Activated CD4-positive, alpha-beta T cell treated with anti-CD3 and anti-CD28 coated beads for 1 hour (primary cell): Measurements from ENCODE around the gene IGF2BP3.
"Not testable (repeated sequence)": the region's sequence is repeated elsewhere in the genome, so short reads cannot be mapped to it uniquely, and the experiment has no call there.

ENCODE experiments used
- DNase-seq: peaks from one replicate; pipeline ENCODE4 v3.0.0-alpha.2; 2020

The IGF2BP3 gene

DNA sequence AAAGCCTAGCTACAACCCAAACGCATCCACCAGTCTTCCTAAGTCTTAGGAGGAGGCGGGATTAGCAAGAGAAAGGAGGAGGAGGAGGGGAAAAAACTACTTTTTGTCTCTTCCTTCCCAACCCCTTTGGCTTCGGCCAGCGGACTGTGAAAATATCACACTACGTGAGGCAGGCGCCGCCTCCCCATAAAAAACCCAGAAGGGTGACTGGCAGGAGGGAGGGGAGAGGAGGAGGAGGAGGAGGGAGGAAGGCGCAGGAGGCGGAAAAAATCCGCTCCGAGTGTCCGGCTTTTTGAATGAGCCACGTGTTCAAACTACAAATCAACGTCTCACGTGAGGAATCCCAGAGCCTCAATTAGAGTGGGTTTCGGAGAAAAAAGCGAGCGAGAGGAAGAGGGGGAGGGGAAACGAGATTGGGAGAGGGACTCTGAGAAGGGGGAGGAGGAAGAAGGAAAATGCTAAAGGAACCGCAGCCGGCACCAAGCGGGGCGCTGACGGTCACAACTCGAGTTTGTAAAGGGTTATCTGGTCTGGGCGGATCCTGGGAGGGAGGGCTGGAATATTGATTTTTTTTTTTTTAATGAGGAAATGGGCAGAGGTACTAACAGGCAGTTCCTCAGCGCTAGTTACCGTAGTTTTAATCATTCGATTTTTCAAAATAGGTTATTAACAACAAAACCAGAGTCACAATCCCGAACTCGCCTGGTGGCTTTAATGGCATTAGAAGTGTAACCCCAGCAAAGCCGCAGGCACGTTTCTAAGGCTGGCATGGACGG, at the start of gene IGF2BP3:
IGF2BP3 (minus strand) TSS at position 162 of the 776 bp plus-strand sequence. CDS start 381 bp downstream, outside the sequence.
- no peak for DNase-seq

DNA sequence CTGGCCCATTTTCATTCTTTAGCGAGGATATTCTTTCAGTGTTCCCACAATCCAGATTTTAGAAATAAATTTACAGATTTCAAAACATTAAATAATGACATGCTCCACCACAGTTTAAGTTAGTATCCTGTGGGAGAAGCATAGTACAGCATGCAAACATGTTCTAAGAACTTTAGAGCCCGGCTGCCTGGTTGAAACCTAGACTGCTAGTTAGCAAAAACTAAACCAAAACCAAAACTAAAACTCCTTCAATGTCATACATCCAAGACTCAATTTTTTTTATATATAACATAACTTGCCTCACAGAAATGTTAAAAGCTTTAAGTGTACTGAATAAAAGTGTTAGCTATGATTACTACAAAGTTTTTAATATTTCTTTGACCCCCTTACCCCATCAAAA, 44.5 kb upstream of the IGF2BP3 start:
- DNase-seq, result no peak

DNA sequence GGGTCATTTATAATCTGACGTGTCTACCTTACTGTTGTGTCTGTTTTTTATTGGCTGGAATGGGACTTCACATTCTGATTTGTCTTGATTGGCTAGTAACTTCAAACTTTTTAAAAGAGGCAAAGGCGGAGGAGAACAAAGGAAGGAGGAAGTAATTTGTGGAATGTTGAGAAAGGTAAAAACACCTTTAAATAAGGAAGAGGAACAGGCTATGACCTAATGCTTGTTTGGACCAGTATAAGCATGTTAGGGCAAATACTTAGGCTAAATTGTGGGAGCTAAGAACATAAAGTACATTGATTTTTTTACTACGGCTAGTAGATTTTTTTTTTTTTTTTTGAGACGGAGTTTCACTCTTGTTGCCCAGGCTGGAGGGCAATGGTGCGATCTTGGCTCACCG, 43.5 kb upstream of the IGF2BP3 start:
- not testable (repeated sequence) for DNase-seq

DNA sequence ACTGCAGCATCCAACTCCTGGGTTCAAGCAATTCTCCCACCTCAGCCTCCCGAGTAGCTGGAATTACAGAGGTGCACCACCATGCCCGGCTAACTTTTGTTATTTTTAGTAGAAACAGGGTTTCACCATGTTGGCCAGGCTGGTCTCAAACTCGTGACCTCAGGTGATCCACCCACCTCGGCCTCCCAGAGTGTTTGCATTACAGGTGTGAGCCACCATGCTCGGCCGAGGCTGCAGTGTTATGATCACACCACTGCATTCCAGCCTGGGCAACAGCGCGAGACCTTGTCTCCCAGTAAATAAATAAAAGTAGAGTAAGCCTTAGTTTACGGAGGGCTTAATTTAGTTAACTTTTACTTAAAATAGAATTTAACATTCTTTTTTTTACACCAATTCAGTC, 23.7 kb upstream of the IGF2BP3 start:
- no peak for DNase-seq

DNA sequence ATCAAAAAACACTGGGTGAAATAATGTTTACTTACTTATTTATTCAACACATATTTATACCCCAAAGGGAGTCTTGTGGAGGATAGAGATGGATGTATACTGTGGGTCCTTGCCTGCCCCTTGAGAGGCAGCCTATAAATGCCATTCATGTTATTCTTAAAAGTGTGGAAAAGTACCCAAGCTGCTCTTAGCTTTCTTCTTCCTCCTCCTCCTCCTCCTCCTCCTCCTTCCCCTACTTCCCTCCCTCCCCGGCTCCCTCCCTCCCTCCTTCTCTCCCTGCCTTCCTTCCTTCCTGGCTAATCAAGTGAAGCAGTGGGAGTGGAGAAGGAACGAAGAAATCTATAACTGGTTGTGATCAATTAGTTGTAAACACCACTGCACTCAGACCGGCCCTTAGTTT, 21.2 kb upstream of the IGF2BP3 start:
- DNase-seq, result no peak

DNA sequence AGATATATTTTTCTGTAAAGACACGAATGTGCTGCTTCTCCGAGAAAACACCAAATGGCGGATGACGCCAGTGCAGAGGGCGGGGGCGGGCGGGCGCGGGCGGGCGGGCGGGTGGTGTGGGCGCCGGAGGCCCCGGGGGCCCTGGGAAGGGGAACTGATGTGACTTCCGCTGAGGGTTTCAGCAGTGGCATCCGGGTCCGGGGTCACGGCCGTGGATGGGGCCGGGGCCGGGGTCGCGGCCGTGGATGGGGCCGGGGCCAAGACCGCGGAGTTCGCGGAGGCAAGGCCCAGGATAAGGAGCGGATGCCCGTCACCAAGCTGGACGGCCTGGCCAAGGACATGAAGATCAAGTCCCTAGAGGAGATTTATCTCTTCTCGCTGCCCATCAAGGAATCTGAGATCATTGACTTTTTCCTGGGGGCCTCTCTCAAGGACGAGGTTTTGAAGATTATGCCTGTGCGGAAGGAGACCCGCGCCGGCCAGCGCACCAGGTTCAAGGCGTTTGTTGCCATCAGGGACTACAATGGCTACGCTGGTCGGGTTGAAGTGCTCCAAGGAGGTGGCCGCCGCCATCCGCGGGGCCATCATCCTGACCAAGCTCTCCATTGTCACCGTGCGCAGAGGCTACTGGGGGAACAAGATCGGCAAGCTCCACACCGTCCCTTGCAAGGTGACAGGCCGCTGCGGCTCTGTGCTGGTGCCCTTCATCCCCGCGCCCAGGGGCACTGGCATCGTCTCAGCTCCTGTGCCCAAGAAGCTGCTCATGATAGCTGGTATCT, 20.3 kb upstream of the IGF2BP3 start:
- DNase-seq, result peak; percentile 42

DNA sequence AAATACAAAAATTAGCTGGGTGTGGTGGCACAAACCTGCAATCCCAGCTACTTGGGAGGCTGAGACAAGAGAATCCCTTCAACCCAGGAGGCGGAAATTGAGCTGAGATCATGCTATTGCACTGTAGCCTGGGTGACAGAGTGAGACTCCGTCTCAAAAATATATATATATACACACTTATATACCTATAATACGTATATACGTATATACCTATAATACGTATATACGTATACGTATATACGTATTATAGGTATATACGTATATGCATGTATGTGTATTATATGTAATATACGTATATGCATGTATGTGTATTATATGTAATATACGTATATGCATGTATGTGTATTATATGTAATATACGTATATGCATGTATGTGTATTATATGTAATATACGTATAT, 18.4 kb upstream of the IGF2BP3 start:
- DNase-seq, result not testable (repeated sequence)

DNA sequence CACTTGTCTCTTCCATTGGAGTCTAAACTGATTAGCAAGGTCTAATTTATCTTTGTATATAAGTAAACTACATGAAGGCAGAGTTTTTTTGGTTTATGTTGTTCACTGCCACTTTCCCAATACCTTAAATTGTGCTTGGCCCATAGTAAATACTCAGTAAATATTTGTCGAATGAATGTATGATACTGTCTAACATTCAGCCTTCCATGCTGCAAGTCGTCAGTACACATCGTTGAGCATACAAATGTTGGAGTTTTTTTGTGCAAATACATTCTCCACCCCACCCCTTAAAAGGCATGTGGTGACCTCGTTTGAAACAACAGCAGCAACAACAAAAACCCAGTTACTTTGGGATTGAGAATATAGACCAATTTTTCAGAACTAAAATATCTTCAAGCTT, 17.4 kb upstream of the IGF2BP3 start:
- DNase-seq, result no peak

DNA sequence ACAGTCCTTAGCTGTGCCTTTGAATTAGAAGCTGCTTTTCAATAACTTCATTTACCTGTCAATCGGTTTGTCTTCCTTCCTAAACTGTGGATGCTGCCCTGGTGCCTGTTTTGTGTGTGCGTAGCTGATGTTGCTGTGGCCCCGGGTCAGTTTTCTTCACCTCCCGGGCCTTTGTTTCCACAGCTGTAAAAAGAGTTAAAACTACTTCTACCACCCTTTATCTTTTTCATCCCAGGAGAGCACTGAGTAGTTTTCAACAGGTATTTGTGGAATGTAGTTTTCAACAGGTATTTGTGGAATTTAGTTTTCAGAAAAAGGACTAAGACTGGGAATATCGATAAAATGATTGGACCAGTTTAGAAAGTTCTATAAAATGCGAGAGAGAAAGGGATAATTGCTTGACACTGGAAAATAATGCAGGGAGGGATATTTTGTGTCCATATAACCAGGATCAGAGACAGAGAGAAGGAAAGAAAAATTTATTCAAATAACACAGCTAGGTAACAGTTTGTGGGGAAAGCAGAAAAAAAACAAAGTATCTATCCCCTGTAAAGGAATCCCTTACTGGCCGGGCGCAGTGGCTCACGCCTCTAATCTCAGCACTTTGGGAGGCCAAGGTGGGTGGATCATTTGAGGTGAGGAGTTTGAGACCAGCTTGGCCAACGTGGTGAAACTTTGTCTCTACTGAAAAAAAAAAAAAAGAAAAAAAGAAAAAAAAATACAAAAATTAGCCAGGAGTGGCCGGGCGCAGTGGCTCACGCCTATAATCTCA, 15.9 kb upstream of the IGF2BP3 start:
- no peak for DNase-seq

DNA sequence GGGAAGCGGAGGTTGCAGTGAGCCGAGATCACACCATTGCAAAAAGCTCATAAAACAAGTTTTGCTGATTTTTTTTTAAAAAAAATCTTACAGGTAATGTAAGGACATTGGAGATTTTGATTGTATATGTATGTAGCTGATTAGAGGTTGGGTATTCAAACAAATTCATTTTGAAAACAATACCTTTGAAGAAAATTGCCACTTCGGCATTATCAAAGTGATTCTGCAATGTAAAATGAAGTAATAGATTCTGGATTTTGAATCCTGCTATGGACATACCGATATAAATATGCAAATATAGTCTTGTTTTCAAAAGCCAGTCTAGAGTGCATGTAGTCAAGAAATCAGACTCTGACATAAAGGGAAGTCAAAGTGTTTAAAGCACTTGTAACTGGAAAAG, 12.4 kb upstream of the IGF2BP3 start:
- no peak for DNase-seq

DNA sequence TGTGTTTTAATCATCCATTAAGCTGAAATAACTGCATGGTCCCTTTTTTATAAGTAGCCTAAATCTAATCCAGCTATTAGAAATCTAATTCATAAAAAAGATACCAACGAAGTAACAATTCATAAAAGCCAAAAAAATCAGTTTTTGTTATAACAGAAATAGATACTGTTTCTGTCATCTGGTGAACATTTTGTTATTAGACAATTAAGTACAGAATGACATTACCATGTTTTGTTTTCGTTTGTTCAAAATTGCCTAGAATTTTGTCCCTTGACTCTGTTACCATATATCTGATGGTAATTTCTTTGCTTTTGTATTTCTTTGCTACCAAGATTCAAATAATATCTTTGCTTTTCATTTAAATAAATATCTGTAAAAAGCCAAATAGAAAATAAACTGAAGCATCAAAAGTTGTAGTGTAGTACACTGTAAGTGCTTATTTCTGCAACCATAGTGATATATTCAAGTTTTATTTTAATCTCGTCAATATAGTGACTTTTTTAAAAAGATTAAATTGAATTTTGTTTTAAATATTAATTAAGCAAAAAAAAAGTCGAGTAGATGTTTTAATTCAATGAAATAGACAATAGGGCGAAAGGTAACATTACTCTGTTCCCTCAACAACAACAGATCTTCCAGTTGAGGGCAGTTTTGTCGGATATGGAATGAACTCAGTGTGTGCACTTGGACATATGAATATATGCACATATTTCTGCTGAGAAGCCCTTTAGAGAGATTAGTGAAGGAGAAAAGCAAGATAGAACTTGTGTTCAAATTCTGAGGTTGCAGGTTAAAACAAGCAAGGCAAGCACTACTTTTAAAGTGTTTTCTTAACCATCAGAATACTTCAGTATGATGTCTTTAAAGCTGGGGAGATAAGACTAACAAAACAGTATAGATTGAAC, 7.9 kb upstream of the IGF2BP3 start:
- no peak for DNase-seq

DNA sequence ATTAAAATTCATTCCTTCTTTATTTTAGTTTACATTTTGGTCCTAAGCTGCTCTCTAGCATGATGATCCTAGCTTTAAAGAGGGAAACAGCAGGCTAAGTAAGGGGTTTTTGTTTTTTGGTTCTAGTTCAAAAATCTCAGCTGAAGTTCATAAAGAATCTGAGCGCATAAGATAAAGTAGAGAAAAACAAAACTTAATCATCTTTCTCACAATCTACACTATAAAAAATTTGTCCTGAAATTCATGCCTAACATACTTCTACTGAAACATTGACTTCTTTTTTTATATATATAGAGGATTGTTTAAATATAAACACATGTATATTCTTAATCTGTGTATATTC, 6.8 kb upstream of the IGF2BP3 start:
- no peak for DNase-seq

DNA sequence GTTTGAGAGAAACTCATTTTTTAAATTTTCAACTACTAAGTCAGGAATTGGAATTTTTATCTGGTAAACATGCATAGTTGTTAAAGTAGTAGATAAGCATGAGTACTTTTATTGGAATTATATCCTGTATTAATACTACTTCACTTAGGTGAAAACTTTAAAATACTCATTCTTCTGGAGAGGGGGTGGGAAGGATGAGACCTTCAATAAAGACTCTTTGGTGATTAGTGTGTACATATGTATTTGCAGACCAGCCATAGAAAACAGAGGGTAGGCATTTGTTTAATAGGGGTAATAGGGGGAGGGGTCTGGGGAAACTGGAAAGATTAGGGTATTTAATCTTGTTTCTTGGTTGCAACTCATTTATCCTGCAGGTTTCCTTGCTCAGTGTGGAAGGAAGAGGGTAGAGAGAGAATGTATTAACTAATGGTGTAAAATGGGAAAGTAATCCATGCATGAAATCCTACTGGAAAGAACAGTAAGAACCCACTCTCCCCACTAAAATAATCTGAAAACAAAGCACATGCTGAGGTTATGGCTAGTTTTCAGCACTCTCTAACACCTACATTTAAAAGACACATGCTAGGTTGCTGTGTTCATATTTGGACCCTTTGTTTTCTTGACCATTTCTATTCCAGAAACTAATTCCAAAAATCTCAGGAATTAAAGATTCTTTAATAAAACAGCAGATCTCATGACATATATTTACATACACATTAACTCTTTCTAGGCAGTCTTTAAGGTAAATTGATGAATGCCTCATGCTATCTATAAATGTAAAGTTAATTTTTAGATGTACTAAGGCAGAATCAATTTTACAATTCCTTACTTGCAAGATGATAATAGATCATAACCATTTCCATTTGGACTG, 6.2 kb upstream of the IGF2BP3 start:
- DNase-seq, result no peak

DNA sequence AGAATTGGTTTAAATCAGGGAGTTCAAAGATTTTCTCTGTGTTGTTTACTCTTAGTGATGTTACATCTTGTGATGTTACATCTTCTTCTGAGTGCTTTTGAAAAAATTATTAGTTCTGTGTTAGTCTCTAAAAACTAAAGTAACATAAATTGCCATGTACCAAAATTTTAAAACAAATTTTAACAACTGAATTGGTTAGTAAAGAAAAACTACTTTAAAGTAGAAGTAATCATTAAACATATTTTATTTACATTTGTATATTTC, 5.2 kb upstream of the IGF2BP3 start:
- no peak for DNase-seq

DNA sequence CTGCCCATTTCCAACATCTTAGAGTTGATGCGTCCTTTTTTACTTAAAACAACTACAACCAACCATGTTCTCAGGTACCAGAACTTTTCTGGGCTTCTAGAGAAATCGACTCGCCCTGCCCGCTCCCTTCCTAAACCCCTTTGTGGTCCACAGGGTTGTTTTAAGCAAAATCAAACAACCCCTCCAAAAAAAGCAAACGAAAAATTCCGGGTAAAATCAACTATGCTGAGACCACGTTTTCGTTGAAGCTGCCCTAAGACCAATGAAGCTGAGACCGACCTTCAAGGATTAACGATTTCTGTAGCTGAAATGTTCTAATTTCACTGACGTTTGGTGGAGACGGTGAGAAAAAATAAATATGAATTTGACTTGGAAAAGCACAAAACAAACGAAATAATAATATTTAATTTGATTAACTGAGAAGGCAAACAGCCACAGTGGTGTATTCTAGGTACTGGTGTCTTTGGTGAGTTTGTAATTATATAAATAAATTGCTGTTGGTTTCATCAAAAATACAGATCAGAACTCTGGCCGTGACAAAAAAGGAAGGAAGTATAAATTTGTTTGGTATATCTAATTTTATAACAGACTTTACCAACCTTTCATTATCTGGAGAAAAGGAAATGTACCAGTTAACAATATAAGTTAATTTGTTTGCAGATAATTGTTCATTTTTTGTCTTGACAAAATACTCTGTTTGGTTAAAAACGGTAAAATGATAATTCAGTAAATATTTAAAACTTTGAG, 4.7 kb upstream of the IGF2BP3 start:
- no peak for DNase-seq

DNA sequence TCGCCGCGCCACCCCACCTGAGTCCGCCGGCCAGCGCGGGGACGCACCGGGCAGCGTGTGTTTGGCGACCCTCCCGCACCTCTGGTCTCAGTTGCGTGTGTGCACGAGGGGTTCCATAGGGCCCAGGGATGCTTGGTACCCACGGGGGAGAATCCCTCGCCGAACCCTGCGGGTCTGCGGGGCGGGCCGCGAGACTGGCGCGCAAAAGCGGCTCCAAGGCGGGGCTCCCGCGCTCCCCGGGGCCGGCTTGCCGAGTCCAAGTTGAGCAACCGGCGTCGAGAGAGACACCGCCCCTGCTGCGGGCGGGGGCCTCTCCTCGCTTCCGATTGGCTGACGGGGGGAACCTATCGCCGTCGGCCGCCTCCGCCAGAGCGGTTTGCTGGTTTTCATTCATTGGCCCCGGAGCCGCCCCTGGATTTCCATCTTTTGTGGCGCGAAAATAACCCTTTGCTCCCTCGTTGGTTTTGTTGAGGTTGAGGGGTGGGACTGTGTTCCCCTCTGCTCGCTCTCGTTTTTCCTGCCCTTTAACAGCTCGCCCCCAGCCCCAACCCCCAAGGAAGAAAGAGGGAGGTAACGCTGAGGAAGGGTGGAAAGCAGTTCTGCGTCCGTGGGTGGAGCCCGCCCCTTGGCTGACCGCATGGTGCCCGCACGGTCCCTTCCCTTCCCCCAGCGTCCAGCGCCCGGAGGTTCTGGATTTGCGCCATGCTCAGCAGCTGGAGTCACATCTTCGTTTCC, 4.0 kb upstream of the IGF2BP3 start:
- DNase-seq, result no peak

DNA sequence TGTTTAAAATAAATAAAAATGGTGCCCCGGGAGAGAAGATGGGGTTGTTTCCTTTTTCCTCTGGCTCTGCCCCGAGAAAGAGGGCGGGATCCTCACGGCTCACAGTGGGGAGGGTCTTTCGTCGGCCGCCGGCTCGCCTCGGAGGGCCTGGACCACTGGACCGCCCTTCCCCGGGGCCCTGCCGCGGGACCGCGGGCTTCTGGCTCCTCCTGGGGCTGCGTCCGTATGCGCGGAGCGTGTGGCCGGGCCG, 3.5 kb upstream of the IGF2BP3 start:
- no peak for DNase-seq

DNA sequence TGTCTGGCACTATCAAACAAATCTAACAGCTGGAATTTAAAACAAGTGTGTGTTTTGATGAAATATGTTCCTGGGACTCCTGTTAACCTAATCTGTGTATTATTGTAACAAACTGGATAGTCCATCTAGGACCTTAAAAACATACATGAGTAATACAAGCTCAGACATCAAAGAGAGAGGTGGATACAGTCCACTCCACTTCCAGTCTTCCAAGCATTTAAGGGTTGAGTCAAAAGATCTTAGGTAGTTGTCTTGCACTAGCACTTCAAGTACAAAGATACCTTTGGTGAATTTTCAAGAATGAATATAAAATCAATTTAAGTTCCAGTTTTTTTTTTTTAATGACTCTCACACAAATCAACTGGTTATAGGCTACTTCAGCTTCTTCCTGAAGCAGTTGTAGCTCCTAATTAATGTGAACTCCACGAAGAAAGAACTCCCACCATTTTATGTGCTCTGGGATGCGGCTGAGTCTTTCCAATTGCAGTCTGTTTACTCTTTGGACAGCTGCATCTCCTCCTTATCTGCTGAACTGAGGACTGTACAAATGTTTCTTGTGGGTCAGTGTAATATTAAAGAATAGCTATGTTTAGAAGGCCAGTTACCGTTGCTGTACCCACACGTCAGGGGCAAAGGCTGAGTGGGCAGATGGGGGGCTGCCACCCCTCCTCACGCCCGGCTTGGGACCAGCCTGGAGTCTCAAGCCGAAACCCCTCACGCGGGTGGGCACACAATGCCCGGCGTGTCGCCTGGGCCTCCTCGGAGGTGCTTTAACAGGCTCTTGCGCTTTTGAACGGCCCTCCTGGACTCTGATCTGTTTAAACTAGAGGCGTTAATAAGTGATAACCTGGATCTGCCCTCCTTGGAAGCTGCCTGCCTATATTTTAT, 2.9 kb upstream of the IGF2BP3 start:
- DNase-seq, result no peak

DNA sequence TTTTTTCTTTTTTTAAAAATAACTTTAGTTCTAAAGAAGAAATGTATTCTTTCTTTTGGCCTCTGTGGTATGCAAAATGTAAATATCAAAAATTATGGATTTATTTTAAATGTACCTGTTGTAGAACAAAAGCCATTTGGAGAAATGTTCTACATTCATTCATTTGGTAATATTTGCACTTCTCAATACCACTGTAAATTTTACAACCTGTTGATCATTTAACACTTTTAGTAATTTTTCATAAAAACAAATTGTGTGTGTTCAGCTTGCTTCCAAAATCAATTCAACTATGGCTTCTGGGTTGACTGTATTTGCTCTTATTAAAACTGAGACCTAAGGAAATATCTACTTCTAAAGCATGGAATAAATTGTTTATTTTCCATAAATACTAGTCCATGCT, 2.3 kb upstream of the IGF2BP3 start:
- DNase-seq, result no peak

DNA sequence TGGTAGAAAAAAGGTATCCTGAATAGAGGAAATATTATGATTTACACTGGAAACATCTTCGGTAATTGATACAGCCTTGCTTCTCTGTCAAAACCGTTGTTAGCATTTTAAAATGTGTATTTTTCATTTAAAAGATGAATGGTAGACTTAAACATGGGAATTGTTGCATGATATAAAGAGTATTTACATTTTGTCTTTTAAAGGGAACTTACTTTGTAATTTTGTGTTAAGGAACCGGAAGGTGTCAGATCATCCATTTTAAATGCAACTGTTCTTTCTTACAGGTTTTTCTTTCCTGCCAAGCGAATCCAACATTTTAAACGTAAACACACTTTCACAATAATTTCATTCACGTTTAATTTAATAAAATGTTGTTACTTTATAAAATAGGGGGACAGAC, 1.8 kb upstream of the IGF2BP3 start:
- DNase-seq, result no peak
